Measurements from ENCODE around the gene RBMS1.

RBMS1 gene

DNA sequence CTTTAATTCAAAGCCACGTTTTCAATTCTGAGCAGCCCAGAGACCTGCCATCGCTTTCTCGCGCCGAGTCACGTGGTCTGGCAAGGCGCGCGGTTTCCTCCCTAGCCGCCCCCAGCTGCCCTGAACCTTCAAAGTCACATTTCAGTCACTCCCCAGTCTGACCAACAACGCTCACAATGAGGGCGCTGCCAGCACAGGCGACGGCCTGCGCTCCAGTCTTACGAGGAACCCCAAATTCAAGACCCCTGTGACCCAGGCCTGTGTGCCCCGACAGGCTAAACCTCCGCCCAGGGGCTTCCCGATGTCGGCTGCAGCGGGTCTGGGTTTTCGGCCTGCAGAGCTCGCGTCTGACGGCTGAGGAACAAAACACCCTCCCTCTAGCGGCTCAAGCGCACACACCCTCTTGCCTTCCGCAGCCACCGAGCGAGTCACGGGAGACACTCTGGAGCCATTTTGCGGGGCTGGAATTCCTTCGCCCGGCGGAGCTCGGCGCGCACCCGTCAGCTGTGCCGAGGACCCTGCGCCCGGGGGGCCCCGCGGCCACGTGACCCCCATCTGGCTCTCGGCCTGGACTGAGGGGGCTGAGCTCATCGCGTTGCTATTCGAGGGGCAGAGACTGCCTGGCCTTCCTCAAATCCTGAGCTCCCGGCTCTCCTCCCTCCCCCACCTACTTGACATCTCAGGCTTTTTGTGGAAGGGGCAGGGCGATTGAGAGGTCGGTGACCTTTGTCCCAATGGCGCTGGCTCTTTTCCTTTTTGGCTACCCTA lies 223.6 kb downstream of the RBMS1 start:
- peak overlapping the region; percentile 71 for H3K27ac ChIP-seq
- no peak for DNase-seq (ENCODE audit: low read depth, low spot score)

GRCh38 chr2:160269365-160269764 lies 224.2 kb downstream of the RBMS1 start:
- peak overlapping the region; percentile 71 for H3K27ac ChIP-seq
- DNase-seq (ENCODE audit: low read depth, low spot score), result no peak

GRCh38 chr2:160268151-160268781 lies 225.3 kb downstream of the RBMS1 start:
- no peak overlapping the region for H3K27ac ChIP-seq
- DNase-seq (ENCODE audit: low read depth, low spot score), result no peak

DNA sequence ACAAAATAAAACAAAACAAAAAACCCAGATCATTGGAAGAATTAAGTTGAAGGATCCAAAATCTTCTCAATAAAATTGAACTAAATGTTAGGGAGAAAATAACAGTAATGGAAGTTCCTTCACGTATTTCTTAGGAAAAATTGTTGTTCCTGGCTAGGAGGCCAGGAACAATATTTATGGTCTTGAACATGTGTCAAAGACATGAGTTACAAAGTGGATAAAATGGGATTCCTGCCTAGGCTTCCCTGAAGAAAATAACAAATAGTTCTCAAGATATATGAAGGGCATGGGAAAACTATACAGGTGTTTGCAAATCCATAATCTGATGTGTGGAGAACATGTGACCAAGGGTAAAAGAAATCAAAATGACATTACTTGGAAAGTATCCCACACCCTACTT lies 225.9 kb downstream of the RBMS1 start:
- H3K27ac ChIP-seq, result no peak overlapping the region
- no peak for DNase-seq (ENCODE audit: low read depth, low spot score)

GRCh38 chr2:160267022-160267421 lies 226.6 kb downstream of the RBMS1 start:
- no peak for DNase-seq (ENCODE audit: low read depth, low spot score)

GRCh38 chr2:160266037-160266551 lies 227.5 kb downstream of the RBMS1 start:
- H3K27ac ChIP-seq, result no peak overlapping the region
- no peak for DNase-seq (ENCODE audit: low read depth, low spot score)

More at GRCh38 chr2:160267022-160267421, 226.6 kb downstream of the RBMS1 start:
- no peak overlapping the region for H3K27ac ChIP-seq

DNA sequence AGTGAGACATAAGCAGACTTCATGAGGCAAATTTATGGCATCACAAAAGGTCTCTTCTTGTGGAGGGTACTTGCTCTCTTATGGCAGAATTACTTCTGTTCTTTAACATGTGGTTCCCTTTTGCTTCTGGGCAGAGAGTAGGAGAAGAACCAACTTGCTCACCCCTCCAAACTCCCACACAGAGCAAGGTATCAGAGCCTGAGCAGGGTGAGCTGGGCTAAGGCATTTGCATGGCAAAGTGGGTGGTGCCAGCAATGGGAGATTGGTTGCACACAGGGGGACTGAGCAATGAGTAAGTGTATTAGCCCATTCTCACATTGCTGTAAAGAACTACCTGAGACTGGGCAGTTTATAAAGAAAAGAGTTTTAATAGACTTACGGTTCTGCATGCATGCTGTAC lies 229.3 kb downstream of the RBMS1 start:
- no peak for DNase-seq (ENCODE audit: low read depth, low spot score)
- H3K27ac ChIP-seq, result no peak overlapping the region

DNA sequence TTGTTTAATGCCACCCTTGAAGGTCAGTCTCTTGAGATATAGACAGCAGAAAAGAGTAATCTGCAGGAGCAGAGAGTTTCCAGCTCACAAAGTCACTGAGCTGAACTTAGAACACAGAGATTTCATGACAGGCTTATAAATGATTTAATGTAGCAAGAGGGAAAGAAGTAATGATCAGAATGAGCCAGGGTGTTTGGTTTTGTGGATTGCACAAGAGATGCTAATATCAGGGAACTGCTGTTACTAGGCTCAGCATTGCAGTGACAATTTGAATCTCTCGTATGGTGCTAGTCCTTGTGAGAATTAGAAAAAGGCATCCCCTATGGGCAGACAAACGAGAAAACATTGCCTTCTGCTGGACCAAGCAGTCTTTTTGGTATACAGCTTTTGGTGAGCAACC lies 231.9 kb downstream of the RBMS1 start:
- DNase-seq (ENCODE audit: low read depth, low spot score), result no peak
- H3K27ac ChIP-seq, result no peak overlapping the region

DNA sequence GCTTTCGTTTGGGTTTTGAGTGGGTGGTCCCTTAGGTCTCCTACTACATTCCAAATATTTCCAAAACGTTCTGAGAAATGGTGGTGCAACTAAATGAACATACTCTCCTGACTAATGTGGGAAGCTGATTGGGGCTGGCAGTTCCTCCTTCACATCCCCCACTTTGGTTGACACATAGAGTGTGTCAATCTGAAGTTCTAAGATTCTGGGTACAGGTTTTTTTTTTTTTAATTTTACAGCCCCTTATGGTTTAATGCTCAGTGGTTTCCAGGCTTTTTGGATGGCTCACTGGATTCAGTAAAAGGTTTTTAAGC lies 235.2 kb downstream of the RBMS1 start:
- peak overlapping the region; percentile 82 for H3K27ac ChIP-seq
- DNase-seq (ENCODE audit: low read depth, low spot score), result no peak

- no peak for DNase-seq (ENCODE audit: low read depth, low spot score)
- peak overlapping the region; percentile 82 for H3K27ac ChIP-seq
Observed at GRCh38 chr2:160257743-160258491, 235.7 kb downstream of the RBMS1 start.

DNA sequence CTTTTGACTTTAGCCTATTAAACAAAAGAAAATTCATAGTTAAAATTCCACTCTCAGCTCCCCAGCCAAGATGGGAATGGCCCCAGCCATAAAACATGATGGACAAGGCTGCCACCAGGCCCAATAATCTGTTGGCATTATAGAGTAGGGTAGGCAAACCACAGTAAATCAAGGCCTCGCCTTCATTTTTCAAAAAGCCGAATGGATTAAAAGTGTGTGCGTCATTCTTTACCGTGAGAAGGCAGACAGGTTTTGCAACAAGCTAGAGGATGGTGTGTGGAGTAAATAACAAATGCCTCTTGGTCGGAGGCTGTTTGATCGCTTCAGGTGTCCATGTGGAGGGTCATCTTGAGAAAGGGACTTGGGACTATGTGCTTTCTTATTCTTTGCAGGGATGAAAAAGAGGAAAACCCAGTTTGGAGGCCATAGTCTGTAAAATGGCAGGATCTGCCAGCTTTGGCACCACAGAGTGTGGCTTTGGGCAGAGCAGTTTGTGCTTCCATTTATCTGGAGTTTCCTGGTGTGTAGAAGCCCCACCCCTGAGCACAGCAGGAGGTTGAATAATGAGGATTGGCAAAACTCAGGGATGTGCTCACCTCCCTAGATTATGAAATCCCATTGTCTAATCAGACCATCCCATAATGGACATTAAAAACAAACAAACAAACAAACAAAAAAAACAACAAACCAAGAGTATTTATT lies 236.4 kb downstream of the RBMS1 start:
- peak overlapping the region; percentile 82 for H3K27ac ChIP-seq
- DNase-seq (ENCODE audit: low read depth, low spot score), result peak; percentile 85

DNA sequence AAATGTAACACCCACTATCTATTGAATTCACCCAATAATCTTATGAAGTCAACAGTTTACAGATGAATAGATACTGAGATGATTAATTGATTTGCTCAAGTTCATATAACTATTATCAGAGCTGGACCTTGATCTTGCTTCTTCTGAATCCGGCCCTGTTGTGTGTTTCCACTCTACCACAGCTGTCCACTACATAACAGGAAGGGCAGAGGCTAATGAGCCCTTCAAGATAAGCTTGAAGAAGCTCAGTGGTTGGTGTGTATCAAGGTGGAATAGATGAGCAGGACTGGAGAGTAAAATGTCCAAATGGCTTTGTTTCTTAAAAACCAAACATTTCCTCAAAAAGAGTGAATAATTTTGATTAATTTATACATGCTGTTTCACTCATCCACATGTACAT lies 237.1 kb downstream of the RBMS1 start:
- DNase-seq (ENCODE audit: low read depth, low spot score), result no peak
- peak overlapping the region; percentile 82 for H3K27ac ChIP-seq

DNA sequence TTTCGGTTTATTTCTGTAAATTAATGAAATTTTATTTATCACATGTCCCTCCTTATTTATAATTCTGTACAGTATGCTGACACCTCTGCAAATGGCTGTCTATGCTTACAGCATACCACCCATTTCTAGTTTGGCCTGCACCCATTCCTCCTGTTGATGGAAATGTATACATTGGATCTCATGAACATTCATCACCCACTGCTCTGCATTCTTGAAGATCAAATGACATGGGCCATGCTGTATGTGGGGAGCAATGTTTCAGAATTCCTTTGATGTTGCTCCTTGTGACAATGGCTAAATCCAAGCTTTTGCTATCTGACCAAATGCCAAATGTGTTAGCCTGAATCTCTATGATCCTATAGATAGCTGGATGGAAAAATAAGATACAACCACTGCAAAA lies 238.2 kb downstream of the RBMS1 start:
- no peak overlapping the region for H3K27ac ChIP-seq
- no peak for DNase-seq (ENCODE audit: low read depth, low spot score)

DNA sequence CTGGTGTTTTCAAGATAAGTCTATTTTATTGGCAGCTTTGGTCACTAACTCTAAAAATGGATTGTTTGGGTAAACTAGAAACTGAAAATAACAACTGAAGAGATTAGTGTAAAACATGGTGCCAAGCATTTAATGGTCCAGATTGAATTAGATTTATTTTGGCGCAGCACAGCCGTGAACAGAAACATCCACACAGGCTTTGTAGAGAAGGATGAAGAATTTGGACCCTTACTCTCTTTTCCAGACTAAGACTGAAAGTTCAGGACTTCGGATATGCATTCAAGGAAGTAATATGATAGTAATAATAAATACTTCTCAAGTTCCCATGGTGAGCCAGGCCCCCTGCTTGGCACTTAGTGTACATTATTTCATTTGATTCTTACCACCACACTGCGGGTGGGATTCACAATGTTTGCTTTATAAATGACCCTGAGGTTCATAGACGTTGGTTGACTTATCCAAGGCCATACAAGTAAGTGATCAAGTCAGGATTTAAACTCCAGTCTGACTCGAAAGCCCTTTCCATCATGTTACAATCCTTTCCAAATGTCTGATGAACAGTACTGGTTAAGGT lies 239.3 kb downstream of the RBMS1 start:
- DNase-seq (ENCODE audit: low read depth, low spot score), result no peak
- H3K27ac ChIP-seq, result peak overlapping the region; percentile 3

DNA sequence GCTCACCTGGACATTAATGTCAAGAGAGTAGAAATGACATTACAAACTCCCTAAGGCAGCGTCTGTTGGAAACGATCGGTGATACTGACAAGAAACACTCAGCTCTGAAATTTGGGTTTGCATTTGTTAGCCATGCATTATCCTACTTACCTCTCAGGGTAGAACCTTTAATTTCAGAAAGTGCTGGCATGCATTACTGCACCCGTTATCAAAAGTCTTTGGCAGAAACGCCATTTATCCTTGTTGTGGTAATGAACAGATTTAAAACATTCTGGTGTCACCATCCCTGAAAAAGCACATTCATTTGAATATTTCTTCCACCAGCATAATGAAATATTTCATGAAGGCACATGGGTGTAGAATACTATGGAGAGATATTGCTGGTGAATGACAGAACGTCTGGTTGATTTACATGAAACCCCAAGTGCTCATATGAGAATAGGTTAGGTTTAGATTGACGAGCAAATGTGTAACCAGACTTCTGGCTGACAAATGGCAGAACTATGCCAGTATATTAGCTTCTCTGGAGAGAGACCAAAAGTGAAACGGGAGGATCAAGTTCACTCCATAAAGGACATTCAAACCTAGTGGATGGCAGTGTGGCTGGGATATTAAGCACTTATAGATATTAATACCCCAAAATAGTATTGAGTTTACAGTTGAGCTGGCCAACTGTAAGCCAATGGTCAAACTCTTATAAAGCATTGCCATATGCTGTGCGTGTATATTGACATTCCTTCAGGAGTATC lies 240.0 kb downstream of the RBMS1 start:
- DNase-seq (ENCODE audit: low read depth, low spot score), result no peak
- H3K27ac ChIP-seq, result peak overlapping the region; percentile 3

DNA sequence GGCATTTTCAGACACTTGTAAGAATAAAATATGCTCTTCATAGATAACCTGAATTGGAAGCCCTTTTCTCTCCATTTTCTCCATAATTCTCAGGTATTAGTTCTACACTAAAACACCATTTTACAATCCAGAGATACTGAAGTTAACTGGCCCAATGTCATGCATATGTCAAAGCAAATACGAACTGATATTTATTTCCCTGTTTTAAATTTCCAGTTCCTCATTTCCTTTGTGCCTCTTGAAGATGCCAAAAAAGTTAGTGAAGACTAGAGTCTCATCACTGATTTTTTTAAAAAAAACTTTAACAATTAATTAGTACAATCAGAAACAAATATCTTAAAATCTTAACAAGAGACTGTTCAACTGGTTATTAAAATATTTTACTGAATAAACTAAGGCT lies 240.7 kb downstream of the RBMS1 start:
- no peak for DNase-seq (ENCODE audit: low read depth, low spot score)
- H3K27ac ChIP-seq, result no peak overlapping the region

- H3K27ac ChIP-seq, result no peak overlapping the region
- DNase-seq (ENCODE audit: low read depth, low spot score), result no peak
Observed at GRCh38 chr2:160252278-160252887, 241.2 kb downstream of the RBMS1 start.

GRCh38 chr2:160251569-160251968 lies 242.0 kb downstream of the RBMS1 start:
- no peak overlapping the region for H3K27ac ChIP-seq
- DNase-seq (ENCODE audit: low read depth, low spot score), result no peak

- H3K27ac ChIP-seq, result no peak overlapping the region
- DNase-seq (ENCODE audit: low read depth, low spot score), result no peak
Observed at GRCh38 chr2:160249876-160250275, 243.7 kb downstream of the RBMS1 start.

Measured in epithelial cell of prostate (primary cell).